Measurements from ENCODE around the gene GMDS. TPM values are rescaled to one million over a fixed set of nuclear protein-coding genes. Genes with fewer than 3 reads are reported as not detected.

Gene GMDS
- total RNA-seq, 1 experiment from 2014 or later: 27.6 TPM

GRCh38 chr6:1703091-1703855 is 542.1 kb downstream of the GMDS start:
- no CpG with 5 or more reads among the region's 9 CpGs for WGBS (ENCODE audit: extremely low coverage, insufficient read length, low lambda C conversion rate)
- Histone ChIP-seq H3T11ph (ENCODE audit: low read length) (no peak overlapping the region), H2AK5ac (ENCODE audit: insufficient read length, low read length) (no peak overlapping the region), H3K14ac (ENCODE audit: insufficient read depth, low read length) (0 out of 2 replicates have a peak overlapping the region, but pooled peaks have one; percentile 28), H4K20me1 (ENCODE audit: control insufficient read depth, insufficient read depth, insufficient read length) (no peaks in the 10 kb centered on the region), H3K79me1 (ENCODE audit: insufficient read depth, low read depth, low read length, poor library complexity, severe bottlenecking) (no peaks in the 10 kb centered on the region), H4K8ac (replicated peaks; ENCODE audit: insufficient read length, low read depth, low read length) (no peak overlapping the region), H3K9me3 (ENCODE audit: control insufficient read depth, low read depth, low read length) (no peaks in the 10 kb centered on the region), H3K18ac (ENCODE audit: insufficient read length, low read depth, low read length) (no peak overlapping the region), H3K27ac (ENCODE audit: insufficient read length, low read depth, low read length) (no peak overlapping the region), H2BK120ac (ENCODE audit: low read depth, low read length, poor library complexity, severe bottlenecking) (no peak overlapping the region), H2BK20ac (ENCODE audit: low read depth, low read length, poor library complexity, severe bottlenecking) (no peak overlapping the region), H4K91ac (ENCODE audit: insufficient read length, low read depth, low read length) (no peak overlapping the region), H4K5ac (ENCODE audit: insufficient read length, low read depth, low read length) (no peak overlapping the region), H2BK12ac (ENCODE audit: insufficient read length, low read depth, low read length) (no peak overlapping the region), H3K27me3 (ENCODE audit: insufficient read depth, low read length) (no peaks in the 10 kb centered on the region), H2BK15ac (ENCODE audit: low read depth, low read length) (no peak overlapping the region), H3K9ac (ENCODE audit: extremely low read depth, insufficient read length, low read length) (no peak overlapping the region), H3K4ac (ENCODE audit: low read depth, low read length) (no peak overlapping the region), H3K56ac (ENCODE audit: insufficient read length, low read depth, low read length) (no peak overlapping the region), H2AFZ (ENCODE audit: low read length) (no peak overlapping the region), H3K79me2 (ENCODE audit: insufficient read depth, low read length) (no peaks in the 10 kb centered on the region), H2BK5ac (ENCODE audit: insufficient read length, low read length) (no peak overlapping the region), H3K4me2 (ENCODE audit: insufficient read depth, insufficient read length, low read length) (no peak overlapping the region), H3K4me1 (ENCODE audit: insufficient read depth, low read length) (no peaks in the 10 kb centered on the region), H3K23ac (ENCODE audit: insufficient read length, low read depth, low read length) (no peak overlapping the region), H3K23me2 (ENCODE audit: insufficient read length, low read depth, low read length, poor library complexity, severe bottlenecking) (no peaks in the 10 kb centered on the region)
- no peak for TF ChIP-seq CTCF (conservative IDR thresholded peaks at IDR 0.05)
- Mint-ChIP-seq H3K4me3 (no peak overlapping the region), H3K27me3 (ENCODE audit: low read depth) (peaks cover 1% of the 10 kb centered on the region), H3K27ac (no peak overlapping the region; a peak in 1 of 7 replicates), H3K4me1 (peaks cover 0 to 2% of the 10 kb centered on the region in 2 experiments; a peak in 1 of 4 replicates), H3K36me3 (ENCODE audit: insufficient read depth in 1 of 3, low read depth in 3 of 3) (no peaks in the 10 kb centered on the region), H3K9me3 (no peaks in the 10 kb centered on the region)
- no peak for DNase-seq
